Panc1 (cell line): Measurements from ENCODE around the gene HOXB13. TPM values are rescaled to one million over a fixed set of nuclear protein-coding genes. Genes with fewer than 3 reads are reported as not detected.

Source experiments
- ATAC-seq: fragments of 200-7000 bp; cut with Tn5 transposase; 2 replicates; pipeline ENCODE4 v1.9.1; 2020; ENCODE audit warnings: mild to moderate bottlenecking, moderate library complexity
- BruUV-seq: library from RNA; stranded (reverse); fragments of 400-500 nt; replicated peaks from 2 replicates; lab custom pipeline; 2021; lab: Mats Ljungman, UMichigan
- CTCF ChIA-PET: fragments of 300-600 bp; sonication (Branson Sonifier 250); formaldehyde crosslinking; loops from one replicate; lab custom pipeline; 2022; ENCODE audit warnings: antibody characterized with exemption; lab: Charles Lee
- POLR2A ChIA-PET: fragments of 300-600 bp; sonication (Branson Sonifier 250); formaldehyde crosslinking; loops from one replicate; lab custom pipeline; 2022; ENCODE audit warnings: antibody characterized with exemption; lab: Charles Lee
- DNase-seq: peaks from one replicate; pipeline ENCODE4 v3.0.0-alpha.2; 2010; ENCODE audit warnings: low read depth, low spot score
- H3K27ac ChIP-seq: 2 replicates; pipeline ENCODE4 v1.5.1; 2011; ENCODE audit warnings: mild to moderate bottlenecking, low read length, inconsistent platforms
- H3K27me3 ChIP-seq: fragments of 200-500 bp; sonication (Bioruptor generic); 2 replicates; pipeline ENCODE4 v1.6.0; 2014; ENCODE audit warnings: low read length, inconsistent platforms; ENCODE audit not compliant: control insufficient read depth, insufficient read depth
- H3K36me3 ChIP-seq: fragments of 200-500 bp; sonication (Bioruptor generic); 2 replicates; pipeline ENCODE4 v1.5.1; 2014; ENCODE audit warnings: inconsistent platforms, mild to moderate bottlenecking, low read length, moderate library complexity; ENCODE audit not compliant: control insufficient read depth, insufficient read depth
- H3K4me1 ChIP-seq: 2 replicates; pipeline ENCODE4 v1.5.1; 2011; ENCODE audit warnings: inconsistent platforms, mild to moderate bottlenecking, low read length, moderate library complexity; ENCODE audit not compliant: control insufficient read depth, insufficient read depth
- H3K4me3 ChIP-seq, 2 experiments: 2 replicates each; pipeline ENCODE4 v1.5.1; 2011 to 2012; ENCODE audit warnings: low read depth in 2 of 2, low read length in 2 of 2, mild to moderate bottlenecking in 2 of 2, inconsistent platforms in 1 of 2, moderate library complexity in 1 of 2
- H3K9me3 ChIP-seq: fragments of 200-500 bp; sonication (Bioruptor generic); 2 replicates; pipeline ENCODE4 v1.5.1; 2014; ENCODE audit warnings: low read depth, mild to moderate bottlenecking, inconsistent platforms, low read length, moderate library complexity; ENCODE audit not compliant: control insufficient read depth, insufficient read depth
- POLR2AphosphoS5 ChIP-seq: IDR thresholded peaks from 2 replicates; pipeline ENCODE4 v1.6.1; 2012; ENCODE audit warnings: mild to moderate bottlenecking, low read depth, low read length, moderate library complexity
- REST ChIP-seq, 2 experiments: IDR thresholded peaks; 2 replicates each; pipeline ENCODE4 v1.6.1; 2011 to 2012; ENCODE audit warnings: low read depth in 2 of 2, control low read depth in 1 of 2, low read length in 1 of 2, mild to moderate bottlenecking in 1 of 2, moderate library complexity in 1 of 2; ENCODE audit not compliant: insufficient read depth in 1 of 2
- SIN3A ChIP-seq: IDR thresholded peaks from 2 replicates; pipeline ENCODE4 v1.6.1; 2012; ENCODE audit warnings: low read depth, mild to moderate bottlenecking, low read length, moderate library complexity, borderline replicate concordance; ENCODE audit not compliant: insufficient read depth
- TCF7L2 ChIP-seq: IDR thresholded peaks from 2 replicates; pipeline ENCODE4 v1.6.1; 2011; ENCODE audit warnings: mild to moderate bottlenecking, low read depth, low read length, inconsistent platforms
- in situ Hi-C: cut with HindIII; loops from 2 replicates; pipeline ENCODE4 v1.10.0; 2016; ENCODE audit warnings: low sequenced_read_pairs, low pct_unique_long_range_greater_than_20kb
- intact Hi-C: fragments of 100-400 bp; cut with micrococcal nuclease; formaldehyde crosslinking; loops from one replicate; pipeline ENCODE4 v1.10.0; 2022; ENCODE audit not compliant: unreplicated experiment
- total RNA-seq: library from RNA; stranded (reverse); gene quantifications from one replicate; pipeline ENCODE4 v1.2.1, GENCODE V29; 2021; ENCODE audit not compliant: unreplicated experiment
- TF ChIP-seq, protein P1 (sequence below): fragments of 450-650 bp; IDR thresholded peaks from 2 replicates; pipeline ENCODE4 v1.5.1; 2017; ENCODE audit warnings: mild to moderate bottlenecking

The HOXB13 gene
- total RNA-seq, 1 experiment from 2014 or later, result 8.1 TPM

- intact Hi-C loops, result no loop called here
- Histone ChIP-seq H3K27me3 (no peaks in the 10 kb centered on the region), H3K4me3 (no peak overlapping the region), H3K36me3 (no peaks in the 10 kb centered on the region), H3K9me3 (no peaks in the 10 kb centered on the region), H3K4me1 (no peaks in the 10 kb centered on the region), H3K27ac (no peak overlapping the region)
- TF ChIP-seq REST (IDR thresholded peaks at IDR 0.05; ENCODE audit: insufficient read depth in 1 of 2, low read depth in 2 of 2, low read length in 1 of 2) (no peak), POLR2AphosphoS5 (no peak), SIN3A (no peak), TCF7L2 (no peak)
- TF ChIP-seq, protein P1, sequence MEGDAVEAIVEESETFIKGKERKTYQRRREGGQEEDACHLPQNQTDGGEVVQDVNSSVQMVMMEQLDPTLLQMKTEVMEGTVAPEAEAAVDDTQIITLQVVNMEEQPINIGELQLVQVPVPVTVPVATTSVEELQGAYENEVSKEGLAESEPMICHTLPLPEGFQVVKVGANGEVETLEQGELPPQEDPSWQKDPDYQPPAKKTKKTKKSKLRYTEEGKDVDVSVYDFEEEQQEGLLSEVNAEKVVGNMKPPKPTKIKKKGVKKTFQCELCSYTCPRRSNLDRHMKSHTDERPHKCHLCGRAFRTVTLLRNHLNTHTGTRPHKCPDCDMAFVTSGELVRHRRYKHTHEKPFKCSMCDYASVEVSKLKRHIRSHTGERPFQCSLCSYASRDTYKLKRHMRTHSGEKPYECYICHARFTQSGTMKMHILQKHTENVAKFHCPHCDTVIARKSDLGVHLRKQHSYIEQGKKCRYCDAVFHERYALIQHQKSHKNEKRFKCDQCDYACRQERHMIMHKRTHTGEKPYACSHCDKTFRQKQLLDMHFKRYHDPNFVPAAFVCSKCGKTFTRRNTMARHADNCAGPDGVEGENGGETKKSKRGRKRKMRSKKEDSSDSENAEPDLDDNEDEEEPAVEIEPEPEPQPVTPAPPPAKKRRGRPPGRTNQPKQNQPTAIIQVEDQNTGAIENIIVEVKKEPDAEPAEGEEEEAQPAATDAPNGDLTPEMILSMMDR, result no peak
- no peak for ATAC-seq
- POLR2A ChIA-PET, result no interaction called here
- CTCF ChIA-PET, result no interaction called here
- BruUV-seq, result no TSS peak
- no peak for DNase-seq
- in situ Hi-C loops, result no loop called here
Measured at GRCh38 chr17:48770954-48771353, 42.4 kb upstream of the HOXB13 start.

DNA sequence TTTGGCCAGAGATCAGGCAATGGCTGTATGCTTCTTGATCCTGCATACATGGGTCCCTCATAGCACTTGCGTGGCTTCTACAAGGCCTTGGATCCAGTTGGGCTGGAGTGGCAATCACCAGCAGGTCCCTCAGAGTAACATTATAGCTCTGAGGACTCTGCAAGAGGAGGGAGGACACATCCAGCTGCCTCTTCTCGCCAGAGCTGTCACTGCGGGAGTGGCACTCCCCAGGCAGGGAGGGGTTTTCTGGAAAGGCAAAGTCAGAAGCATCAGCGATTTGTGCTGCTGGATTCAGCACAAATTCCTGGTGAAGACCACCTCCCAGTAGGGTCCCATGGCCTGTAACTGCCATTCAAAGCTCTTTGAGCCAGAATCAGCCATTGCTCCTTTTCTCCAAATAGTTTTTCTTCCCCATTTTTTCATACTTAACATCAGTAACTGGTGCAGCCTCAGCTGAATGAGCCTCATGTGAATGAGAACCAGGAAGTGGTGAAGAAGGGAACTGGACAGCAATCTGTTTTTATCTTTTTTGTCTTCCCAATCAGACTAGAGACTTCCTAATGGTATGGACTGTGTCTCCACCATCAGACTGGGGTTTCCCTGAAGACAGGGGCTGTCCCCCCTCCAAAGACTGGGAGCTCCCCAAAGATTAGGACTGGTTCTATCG, 40.6 kb upstream of the HOXB13 start:
- no peaks in the 10 kb centered on the region for H3K4me1 ChIP-seq
- no TSS peak for BruUV-seq
- intact Hi-C loops (no loop called here), in situ Hi-C loops (no loop called here)
- TF ChIP-seq POLR2AphosphoS5 (no peak), REST (IDR thresholded peaks at IDR 0.05; ENCODE audit: insufficient read depth in 1 of 2, low read depth in 2 of 2, low read length in 1 of 2) (no peak), TCF7L2 (no peak), SIN3A (no peak)
- TF ChIP-seq, protein P1, result no peak
- no peaks in the 10 kb centered on the region for H3K9me3 ChIP-seq
- CTCF ChIA-PET, result interaction anchor here (0.5 to 1.3 kb wide), 3 partner anchors 31 to 110 kb away, joined by 3 to 8 read pairs (median 4); no protein-coding TSS in a partner anchor
- DNase-seq (no peak), ATAC-seq (no peak)
- H3K27ac ChIP-seq, result no peak overlapping the region
- H3K4me3 ChIP-seq, result no peak overlapping the region
- POLR2A ChIA-PET, result no interaction called here
- no peaks in the 10 kb centered on the region for H3K27me3 ChIP-seq
- no peaks in the 10 kb centered on the region for H3K36me3 ChIP-seq
